Astrocyte of the spinal cord (primary cell): ENCODE results near the gene ZNF618.

Experiments used
- DNase-seq: peaks from one replicate; pipeline ENCODE4 v3.0.0; 2011; ENCODE audit warnings: low read depth, low spot score
- H3K4me3 ChIP-seq: 2 replicates; pipeline ENCODE4 v1.5.1; 2011; ENCODE audit warnings: low read depth, mild to moderate bottlenecking, low read length, moderate library complexity
- in situ Hi-C: cut with HindIII; loops from 2 replicates; pipeline ENCODE4 v1.10.0; 2017; ENCODE audit warnings: low sequenced_read_pairs
- TF ChIP-seq, protein P1 (sequence below): IDR thresholded peaks from 2 replicates; pipeline ENCODE4 v1.5.1; 2012; ENCODE audit warnings: low read depth, mild to moderate bottlenecking, low read length, inconsistent platforms

The ZNF618 gene

DNA sequence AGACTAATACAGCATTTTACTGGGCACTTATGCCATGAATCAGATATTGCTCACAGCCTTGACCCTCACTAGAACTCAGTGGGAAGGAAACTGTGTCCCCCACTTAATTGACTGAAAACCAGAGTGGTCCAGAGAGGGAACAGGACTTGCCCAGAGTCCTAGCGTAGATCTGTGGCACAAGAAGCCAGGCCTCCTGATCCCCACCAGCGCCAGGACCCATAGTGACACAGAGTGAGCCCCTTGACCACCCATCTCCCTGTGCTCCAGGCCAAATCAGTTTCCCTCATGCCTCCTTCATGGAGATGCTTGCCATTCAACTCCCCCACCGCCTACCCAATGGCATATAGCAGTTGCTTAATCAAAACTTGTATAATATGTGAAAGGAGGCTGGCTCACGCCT lies 214.7 kb downstream of the ZNF618 start:
- in situ Hi-C loops: no loop called here
- TF ChIP-seq, protein P1, sequence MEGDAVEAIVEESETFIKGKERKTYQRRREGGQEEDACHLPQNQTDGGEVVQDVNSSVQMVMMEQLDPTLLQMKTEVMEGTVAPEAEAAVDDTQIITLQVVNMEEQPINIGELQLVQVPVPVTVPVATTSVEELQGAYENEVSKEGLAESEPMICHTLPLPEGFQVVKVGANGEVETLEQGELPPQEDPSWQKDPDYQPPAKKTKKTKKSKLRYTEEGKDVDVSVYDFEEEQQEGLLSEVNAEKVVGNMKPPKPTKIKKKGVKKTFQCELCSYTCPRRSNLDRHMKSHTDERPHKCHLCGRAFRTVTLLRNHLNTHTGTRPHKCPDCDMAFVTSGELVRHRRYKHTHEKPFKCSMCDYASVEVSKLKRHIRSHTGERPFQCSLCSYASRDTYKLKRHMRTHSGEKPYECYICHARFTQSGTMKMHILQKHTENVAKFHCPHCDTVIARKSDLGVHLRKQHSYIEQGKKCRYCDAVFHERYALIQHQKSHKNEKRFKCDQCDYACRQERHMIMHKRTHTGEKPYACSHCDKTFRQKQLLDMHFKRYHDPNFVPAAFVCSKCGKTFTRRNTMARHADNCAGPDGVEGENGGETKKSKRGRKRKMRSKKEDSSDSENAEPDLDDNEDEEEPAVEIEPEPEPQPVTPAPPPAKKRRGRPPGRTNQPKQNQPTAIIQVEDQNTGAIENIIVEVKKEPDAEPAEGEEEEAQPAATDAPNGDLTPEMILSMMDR: no peak
- no peak overlapping the region for H3K4me3 ChIP-seq
- DNase-seq: no peak

DNA sequence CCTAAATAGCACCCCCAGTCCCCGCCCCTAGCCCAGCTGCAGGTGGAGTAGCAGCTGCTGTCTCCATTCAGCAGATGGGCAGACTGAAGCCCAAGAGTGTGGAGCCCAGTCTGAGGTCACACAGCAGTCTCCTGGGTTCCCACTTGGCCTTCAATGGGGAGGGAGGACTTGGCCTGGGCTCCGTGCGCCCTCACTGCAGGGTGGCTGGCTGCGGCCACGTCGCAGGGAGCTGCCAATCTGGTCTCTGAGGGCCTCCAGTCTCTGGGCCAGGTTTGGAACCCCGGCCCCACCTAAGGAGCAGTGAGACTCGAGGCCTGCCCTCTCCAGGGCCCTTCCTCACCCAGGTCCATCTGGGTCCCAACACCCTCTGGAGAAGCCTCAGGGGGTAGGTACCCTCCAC lies 215.6 kb downstream of the ZNF618 start:
- in situ Hi-C loops: no loop called here
- H3K4me3 ChIP-seq: no peak overlapping the region
- no peak for DNase-seq
- TF ChIP-seq, protein P1: no peak

DNA sequence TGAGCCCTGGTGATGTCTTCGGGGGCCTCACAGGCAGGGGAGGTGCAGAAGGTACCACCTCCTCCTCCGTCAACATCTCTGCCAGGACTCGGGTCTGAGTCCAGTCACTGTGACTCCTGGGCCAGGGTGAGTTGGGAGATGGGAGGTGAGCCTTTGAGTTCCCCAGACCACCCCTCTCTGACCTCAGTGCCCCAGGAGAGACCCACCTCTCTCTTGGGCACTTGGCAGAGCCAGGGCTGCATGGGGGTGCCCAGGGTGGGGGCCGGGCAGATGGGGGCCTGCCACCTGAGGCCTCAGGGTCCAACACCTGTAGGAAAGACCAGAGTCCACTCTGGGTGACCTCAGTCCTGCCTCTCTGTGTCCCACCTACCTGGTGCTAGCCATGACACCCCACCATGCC lies 216.2 kb downstream of the ZNF618 start:
- in situ Hi-C loops: no loop called here
- TF ChIP-seq, protein P1: no peak
- H3K4me3 ChIP-seq: no peak overlapping the region
- DNase-seq: no peak

DNA sequence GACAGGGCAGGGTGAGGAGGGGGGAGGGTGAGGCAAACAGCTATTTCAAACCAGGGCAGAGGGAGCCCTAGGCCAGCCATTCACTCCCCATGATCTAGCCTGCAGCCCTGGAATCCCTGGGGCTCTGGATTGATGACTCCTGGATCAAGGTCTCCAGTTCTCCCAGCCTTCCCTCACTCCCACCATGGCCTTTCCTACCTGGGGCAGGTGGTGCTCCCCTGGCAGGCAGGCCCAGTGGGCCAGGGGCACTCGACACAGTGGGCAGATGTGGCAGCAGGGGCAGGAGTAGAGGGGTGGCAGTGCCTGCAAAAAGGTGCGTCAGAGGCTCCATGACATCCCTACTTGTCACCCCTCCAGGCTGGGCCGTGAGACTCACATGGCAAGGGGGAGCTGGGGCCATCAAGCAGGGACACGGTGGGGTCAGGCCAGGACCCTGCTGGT lies 216.9 kb downstream of the ZNF618 start:
- DNase-seq: no peak
- TF ChIP-seq, protein P1: no peak
- no peak overlapping the region for H3K4me3 ChIP-seq
- in situ Hi-C loops: no loop called here

DNA sequence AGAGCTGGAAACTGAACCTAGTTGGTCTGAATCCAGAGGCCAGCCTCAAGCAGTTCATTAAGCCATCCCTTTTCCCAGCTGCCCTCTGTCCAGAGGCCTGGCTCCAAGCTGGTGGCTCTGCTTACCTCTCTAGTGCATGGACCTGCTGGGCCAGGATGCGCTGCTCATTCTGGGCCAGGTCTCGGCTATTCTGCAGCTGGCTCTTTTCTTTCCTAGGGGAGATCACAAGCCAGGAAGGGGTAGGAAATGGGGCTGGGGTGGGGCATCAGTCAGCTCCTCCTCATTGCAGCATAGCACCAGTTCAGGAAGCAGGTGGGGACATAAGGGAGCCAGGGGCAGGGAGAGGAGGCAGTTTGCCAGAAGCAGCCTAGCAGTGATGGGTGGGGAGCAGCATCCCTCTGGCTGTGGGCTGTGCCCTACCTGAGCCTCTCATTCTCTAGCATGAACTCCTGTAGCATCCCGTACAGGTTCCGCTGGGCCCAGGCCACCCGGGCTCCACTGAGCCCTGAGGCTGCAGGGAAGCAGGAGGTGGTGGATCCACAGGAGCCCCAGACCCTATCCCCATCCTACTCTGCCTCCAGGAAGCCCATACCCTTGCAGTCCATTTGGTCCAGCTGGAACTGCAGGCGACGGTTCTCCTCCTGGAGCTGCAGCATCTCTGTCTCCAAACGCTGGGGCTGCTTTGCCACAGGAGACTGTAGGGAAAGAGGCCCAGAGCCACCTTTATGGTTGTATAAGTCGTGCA lies 217.8 kb downstream of the ZNF618 start:
- no peak for DNase-seq
- H3K4me3 ChIP-seq: no peak overlapping the region
- TF ChIP-seq, protein P1: no peak
- in situ Hi-C loops: no loop called here

DNA sequence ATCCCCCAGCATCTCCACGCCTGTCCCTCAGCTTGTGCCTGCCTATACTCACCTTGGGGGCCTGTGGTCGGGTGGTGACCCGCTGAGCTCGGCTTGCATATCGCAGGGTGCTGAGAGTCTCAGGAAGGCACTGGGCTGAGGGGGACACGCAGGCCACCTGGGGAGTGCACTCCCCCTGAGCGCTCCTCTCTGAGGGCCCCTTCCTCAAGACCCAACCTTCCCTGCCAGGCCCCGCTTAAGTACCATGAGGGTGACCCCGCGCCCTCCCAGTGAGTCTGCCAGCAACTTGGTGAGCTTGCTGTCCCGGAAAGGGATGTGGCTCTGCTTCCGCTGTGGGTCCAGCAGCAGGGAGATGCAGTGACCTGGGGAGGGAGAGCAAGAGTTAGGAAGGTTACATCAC lies 218.9 kb downstream of the ZNF618 start:
- in situ Hi-C loops: no loop called here
- TF ChIP-seq, protein P1: no peak
- H3K4me3 ChIP-seq: no peak overlapping the region
- no peak for DNase-seq
